LoVo (cell line): Measurements from ENCODE around the gene NGEF.
"Not testable (repeated sequence)": the region's sequence is repeated elsewhere in the genome, so short reads cannot be mapped to it uniquely, and the experiment has no call there.

Experiments
- DNase-seq: peaks from one replicate; pipeline ENCODE4 v3.0.0-alpha.2; 2016; ENCODE audit warnings: low spot score

The NGEF gene

GRCh38 chr2:232870766-232871371 lies 142.2 kb downstream of the NGEF start:
- DNase-seq, result no peak

- no peak for DNase-seq
Measured at GRCh38 chr2:232870018-232870765, 142.9 kb downstream of the NGEF start, which contains the start of gene SNORC. Gene SNORC (plus strand): TSS chr2:232870264. CDS start chr2:232870342, 78 bp downstream.

DNA sequence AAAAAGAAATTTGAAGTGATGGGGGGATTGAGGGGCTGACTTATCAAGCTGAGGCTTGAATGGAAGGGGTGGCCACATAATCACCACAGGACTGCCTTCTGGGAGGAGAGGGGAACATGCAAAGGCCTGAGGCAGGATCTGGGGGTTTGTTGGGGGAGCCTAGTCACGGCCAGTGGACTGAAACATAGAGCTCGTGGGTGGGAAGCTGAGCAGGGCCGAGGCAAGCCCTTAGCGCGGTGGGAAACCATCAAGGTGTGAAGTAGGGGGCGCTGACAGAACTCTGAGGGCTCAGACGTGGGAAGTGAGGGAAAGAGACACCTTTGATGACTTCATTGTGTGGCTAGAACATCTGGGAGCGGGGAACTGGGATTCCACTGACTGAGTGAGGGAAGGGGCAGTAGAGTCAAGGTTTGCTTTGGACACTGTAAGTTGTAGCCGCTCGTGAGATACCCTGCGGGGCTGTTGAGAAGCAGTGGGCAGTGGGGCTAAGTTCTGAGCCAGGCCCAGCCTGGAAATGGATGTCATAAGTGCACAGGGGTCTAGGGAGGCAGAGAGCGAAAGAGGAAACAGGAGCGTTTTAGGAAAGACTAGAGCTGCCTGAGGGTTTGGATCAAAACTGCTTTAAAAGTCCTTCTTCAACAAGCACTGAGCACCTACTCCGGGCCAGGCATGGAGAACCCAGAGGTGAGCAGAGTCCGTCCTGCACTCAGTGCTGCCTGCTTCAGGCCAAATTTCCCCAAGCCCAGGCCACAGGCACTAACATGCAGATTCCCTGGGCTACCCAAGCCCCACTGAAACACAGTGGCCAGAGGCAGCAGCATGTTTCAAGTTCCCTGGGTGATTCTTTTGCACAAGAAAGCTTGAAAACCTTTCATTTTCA lies 143.7 kb downstream of the NGEF start:
- DNase-seq, result no peak

DNA sequence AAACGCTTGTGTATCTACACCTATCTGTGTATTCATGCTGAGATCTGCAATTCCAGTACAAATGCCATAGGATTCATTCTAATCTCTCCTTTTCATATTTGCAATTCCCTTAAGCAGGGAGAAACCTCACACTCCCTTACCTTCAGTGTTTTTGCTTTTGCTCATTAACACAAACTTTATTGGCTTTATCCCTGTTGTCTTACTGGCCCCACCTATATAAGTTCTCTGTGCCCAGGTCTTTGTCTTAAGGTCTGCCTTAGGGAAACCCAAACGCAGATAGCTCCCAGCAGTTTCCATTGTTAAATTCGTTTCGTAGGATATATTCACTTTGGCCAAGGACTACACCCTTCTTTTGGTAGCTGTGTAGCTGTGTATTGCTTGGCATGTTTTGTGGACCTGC lies 147.0 kb downstream of the NGEF start:
- DNase-seq, result no peak

DNA sequence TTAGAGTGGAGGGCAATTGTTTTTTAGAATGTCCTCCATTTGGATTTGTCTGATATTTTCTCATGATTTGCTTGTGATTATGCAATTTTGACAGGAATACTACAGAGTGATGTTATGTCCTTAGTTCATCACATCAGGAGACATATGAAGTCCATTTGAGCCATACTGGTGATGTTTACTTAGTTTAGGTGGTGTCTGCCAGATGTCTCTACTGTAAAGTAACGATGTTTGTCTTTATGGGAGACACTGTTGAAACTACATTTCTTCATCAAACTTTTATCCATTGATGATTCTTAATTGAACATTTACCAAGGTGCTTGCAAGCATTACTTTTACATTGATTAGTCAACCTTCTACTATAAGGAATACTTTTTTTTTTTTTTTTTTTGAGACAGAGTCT lies 147.9 kb downstream of the NGEF start:
- DNase-seq, result no peak

GRCh38 chr2:232863996-232864395 lies 149.1 kb downstream of the NGEF start:
- no peak for DNase-seq

DNA sequence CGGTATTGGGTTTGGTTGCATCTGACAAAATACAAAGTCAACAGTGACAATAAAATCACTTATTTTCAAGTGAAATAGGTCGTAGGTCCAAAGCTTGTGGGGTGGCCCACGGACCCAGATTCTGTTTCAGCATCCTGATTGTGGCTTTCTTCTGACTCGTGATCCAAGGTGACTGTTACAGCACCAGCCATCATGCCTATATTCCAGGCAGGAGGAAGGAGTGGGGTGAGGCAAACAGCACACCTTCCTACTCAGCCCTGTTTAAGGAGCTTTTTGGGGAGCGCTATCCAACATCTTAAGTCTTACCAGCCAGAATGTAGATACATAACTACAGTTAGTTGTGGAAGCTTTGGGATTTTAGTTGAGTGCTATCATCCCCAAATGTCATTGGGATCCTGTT lies 151.7 kb downstream of the NGEF start:
- no peak for DNase-seq

- DNase-seq, result no peak
Measured at GRCh38 chr2:232860593-232861241, 152.3 kb downstream of the NGEF start.

- DNase-seq, result no peak
Measured at GRCh38 chr2:232859385-232859916, 153.6 kb downstream of the NGEF start.

- DNase-seq, result peak; percentile 57
Measured at GRCh38 chr2:232857158-232857563, 155.9 kb downstream of the NGEF start.

DNA sequence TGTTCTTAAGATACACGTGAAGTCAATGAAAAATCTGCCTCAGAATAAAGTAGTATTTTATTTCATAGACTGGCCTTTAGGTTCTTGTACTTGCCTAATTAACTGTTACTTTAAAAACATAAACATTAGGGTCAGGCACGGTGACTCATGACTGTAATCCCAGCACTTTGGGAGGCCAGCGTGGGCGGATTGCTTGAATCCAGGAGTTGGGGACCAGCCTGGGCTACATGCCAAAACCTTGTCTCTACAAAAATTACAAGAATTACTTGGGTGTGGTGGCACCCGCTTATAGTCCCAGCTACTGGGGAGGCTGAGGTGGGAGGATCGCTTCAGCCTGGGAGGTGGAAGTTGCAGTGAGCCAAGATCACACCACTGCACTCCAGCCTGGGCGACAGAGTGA lies 159.0 kb downstream of the NGEF start:
- DNase-seq, result peak; percentile 69

DNA sequence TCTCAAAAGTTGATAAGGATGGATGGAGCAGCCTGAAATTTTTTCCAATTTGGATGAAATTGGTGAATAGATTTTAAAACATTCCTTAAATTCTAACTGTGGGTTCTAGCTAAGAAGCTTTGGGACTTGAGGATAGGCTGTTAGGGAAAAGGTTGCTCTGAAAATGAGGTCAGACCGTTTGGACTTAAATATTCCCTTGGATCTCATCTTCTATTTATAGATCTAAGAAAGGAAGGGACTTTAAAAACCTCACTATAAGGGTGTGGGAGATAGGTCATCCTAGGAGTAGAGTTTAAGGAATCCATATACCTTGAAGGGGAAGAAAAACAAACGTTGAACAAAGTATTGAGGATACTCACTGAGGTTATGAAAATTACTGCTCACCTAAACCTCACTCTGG lies 160.4 kb downstream of the NGEF start:
- DNase-seq, result no peak

DNA sequence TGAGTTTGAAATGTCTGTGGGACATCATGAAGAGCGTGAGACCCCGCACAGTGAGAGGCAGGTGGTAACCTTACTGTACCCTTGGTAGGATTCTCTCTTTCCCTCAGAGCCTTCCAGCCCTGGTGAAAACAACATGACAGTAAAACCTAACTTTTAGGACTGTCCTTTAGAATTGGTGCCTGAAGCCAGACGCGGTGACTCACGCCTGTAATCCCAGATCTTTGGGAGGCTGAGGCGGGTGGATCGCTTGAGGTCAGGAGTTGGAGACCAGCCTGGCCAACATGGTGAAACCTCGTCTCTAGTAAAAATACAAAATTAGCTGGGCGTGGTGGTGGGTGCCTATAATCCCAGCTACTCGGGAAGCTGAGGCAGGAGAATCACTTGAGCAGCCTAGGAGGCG lies 161.0 kb downstream of the NGEF start:
- not testable (repeated sequence) for DNase-seq

DNA sequence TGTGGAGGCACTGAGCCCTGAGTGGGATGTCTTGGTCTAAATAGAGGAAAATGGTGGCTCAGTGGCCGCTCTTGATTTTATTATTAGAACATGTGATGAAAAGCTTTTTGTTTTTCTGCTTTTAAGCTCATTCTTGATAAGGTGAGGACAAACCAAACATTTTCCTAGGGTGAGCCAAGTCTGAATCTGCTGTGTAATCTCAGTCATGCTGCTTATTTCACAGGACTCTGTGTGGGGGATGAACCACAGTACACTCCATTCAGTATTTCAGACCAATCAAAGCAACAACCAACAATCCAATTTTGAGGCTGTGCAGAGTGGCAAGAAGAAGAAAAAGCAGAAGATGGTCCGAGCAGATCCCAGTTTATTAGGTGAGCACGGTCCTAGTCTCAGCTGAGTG lies 163.0 kb downstream of the NGEF start:
- DNase-seq, result no peak

DNA sequence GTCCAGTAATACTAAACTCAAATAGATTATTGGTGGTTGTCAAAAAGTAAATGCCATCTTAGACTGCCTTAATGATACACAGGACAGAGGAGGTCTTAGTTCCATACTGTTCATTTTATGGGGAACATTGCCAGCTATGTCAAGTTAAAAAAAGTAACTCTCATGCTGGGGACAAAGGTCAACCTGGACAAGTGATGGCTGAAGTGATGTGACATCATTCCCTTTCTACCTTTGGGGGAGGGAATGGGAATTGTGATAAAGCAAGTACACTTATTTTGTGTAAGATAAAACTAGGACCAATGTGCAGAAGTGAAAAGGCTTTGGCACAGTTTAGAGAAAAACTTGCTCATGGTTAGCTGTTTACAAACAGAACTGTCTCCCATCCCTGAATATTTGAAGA lies 167.0 kb downstream of the NGEF start:
- DNase-seq, result no peak

DNA sequence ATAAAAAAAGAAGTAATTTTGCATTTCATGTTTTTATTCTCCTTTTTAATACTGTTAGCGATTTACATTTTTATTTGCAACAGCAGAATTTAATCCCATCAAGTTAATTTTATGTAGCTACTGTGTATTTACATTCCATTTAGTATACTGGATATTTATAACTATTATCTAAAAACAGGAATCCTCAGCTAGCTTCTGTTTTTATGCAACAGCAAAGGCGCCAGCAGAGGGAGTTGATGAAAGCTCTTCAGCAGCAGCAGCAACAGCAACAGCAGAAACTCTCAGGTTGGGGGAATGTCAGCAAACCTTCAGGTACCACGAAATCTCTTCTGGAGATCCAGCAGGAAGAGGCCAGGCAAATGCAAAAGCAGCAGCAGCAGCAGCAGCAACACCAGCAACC lies 169.2 kb downstream of the NGEF start:
- DNase-seq, result no peak

- DNase-seq, result no peak
Measured at GRCh38 chr2:232842689-232843088, 170.4 kb downstream of the NGEF start.

DNA sequence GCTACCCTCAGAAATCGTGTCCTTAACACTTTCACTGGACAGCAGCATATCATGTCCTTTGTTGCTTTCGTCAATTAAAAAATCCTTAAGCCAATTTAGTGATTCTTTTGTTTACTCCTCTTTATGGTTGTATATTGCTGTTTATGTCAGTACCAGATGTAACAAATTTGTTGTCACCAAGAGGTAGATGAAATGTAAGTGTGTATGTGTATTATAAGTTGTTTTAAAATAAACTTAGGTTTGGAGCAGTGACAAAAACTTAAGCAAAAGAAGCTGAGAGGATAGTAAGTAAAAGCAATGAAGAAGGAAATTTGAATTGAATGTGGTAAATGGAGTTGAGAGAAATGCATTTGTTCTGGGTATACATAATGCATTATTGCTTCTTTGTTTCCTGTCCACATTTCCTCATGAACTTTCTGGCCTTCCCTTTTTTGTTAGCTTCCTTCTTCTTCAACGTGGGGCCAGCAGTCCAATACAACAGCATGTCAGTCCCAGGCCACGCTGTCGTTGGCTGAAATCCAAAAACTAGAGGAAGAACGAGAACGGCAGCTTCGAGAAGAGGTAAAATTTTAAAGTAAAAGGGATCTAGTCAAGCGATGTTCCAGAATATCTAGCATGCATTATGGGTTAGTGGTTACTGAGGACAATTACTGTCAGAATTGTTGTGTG lies 173.5 kb downstream of the NGEF start:
- DNase-seq, result no peak

GRCh38 chr2:232838406-232838874 lies 174.6 kb downstream of the NGEF start:
- DNase-seq, result no peak

- DNase-seq, result no peak
Measured at GRCh38 chr2:232836934-232837333, 176.1 kb downstream of the NGEF start.

DNA sequence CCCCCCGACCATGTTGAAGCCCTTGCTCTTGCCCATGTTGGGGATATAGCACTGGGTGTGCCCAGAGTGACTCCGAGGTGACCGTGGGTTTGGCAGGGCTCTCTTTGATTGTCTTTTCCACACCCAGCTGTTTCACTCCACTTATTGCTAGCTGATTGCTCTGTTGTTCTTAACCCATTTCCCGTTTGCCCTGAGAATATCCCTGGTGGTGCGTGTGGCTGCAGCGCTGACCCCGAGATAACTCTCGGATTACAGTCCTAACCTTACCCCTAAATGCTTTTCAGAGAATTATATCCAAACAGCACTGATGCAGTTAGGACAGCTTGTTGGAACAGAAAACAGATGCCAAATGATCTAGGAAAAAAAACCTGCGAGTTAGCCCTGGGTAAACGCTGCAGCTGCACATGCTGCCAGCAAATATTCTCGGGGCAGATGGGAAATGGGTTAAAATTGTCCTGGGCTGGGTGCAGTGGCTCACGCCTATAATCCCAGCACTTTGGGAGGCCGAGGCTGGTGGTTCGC lies 177.3 kb downstream of the NGEF start:
- DNase-seq, result peak; percentile 25
